GM18861 (cell line): ENCODE measurements around the gene SERPINA5.
"Not testable (repeated sequence)": the region's sequence is repeated elsewhere in the genome, so short reads cannot be mapped to it uniquely, and the experiment has no call there.

ENCODE experiments used
- ATAC-seq: cut with Tn5 transposase; IDR thresholded peaks from one replicate; pipeline ENCODE4 v1.9.1; 2021; ENCODE audit not compliant: unreplicated experiment

SERPINA5 gene

GRCh38 chr14:94598816-94599655, 17.8 kb downstream of the SERPINA5 start:
- no peak for ATAC-seq

GRCh38 chr14:94599656-94600004, 18.4 kb downstream of the SERPINA5 start:
- no peak for ATAC-seq

GRCh38 chr14:94600148-94600545, 18.9 kb downstream of the SERPINA5 start:
- no peak for ATAC-seq

GRCh38 chr14:94601884-94602391, 20.7 kb downstream of the SERPINA5 start:
- ATAC-seq = no peak

GRCh38 chr14:94602722-94603121, 21.5 kb downstream of the SERPINA5 start:
- no peak for ATAC-seq

GRCh38 chr14:94605361-94605760, 24.1 kb downstream of the SERPINA5 start:
- ATAC-seq = no peak

GRCh38 chr14:94608966-94609365, 27.7 kb downstream of the SERPINA5 start:
- ATAC-seq = not testable (repeated sequence)

GRCh38 chr14:94611179-94611578, 30.0 kb downstream of the SERPINA5 start:
- no peak for ATAC-seq

GRCh38 chr14:94612174-94612573, 30.9 kb downstream of the SERPINA5 start, which contains the start of gene SERPINA3:
SERPINA3 (plus strand) TSS chr14:94612391; CDS start chr14:94614442, 2,051 bp downstream.
- no peak for ATAC-seq

- ATAC-seq = no peak
Observed at GRCh38 chr14:94612580-94613554, 31.6 kb downstream of the SERPINA5 start.

- no peak for ATAC-seq
Observed at GRCh38 chr14:94613720-94614644, 32.8 kb downstream of the SERPINA5 start.

GRCh38 chr14:94614802-94615201, 33.6 kb downstream of the SERPINA5 start:
- no peak for ATAC-seq

- ATAC-seq = no peak
Observed at GRCh38 chr14:94615254-94615653, 34.0 kb downstream of the SERPINA5 start.

GRCh38 chr14:94615823-94616570, 34.8 kb downstream of the SERPINA5 start:
- no peak for ATAC-seq

- no peak for ATAC-seq
Observed at GRCh38 chr14:94617366-94617941, 36.2 kb downstream of the SERPINA5 start.

- ATAC-seq = no peak
Observed at GRCh38 chr14:94617988-94618822, 37.0 kb downstream of the SERPINA5 start.

- ATAC-seq = no peak
Observed at GRCh38 chr14:94619297-94619696, 38.1 kb downstream of the SERPINA5 start.

GRCh38 chr14:94620597-94620996, 39.4 kb downstream of the SERPINA5 start:
- ATAC-seq = no peak
